T-helper 2 cell treated with Interferon-gamma antibody and Interleukin-4, amounts not matched to agents 5 μg/mL and 100 μg/mL, for 36 hours (primary cell): ENCODE measurements around the gene ZNF77.
A peak's percentile ranks its signal among the peaks of the same experiment; 100 is the strongest.
"Not testable (repeated sequence)": the region's sequence is repeated elsewhere in the genome, so short reads cannot be mapped to it uniquely, and the experiment has no call there.

Experiments
- DNase-seq: peaks from one replicate; pipeline ENCODE4 v3.0.0; 2021; ENCODE audit warnings: low spot score
- H3K27ac Mint-ChIP-seq: one replicate; pipeline ENCODE4 v1.8.0; 2021; ENCODE audit warnings: mild to moderate bottlenecking, mixed read lengths
- H3K27me3 Mint-ChIP-seq: one replicate; pipeline ENCODE4 v1.8.0; 2021; ENCODE audit warnings: low read depth, mixed read lengths
- H3K36me3 Mint-ChIP-seq: one replicate; pipeline ENCODE4 v1.8.0; 2021; ENCODE audit warnings: low read depth, mixed read lengths
- H3K4me1 Mint-ChIP-seq: one replicate; pipeline ENCODE4 v1.8.0; 2021; ENCODE audit warnings: low read depth, mixed read lengths
- H3K4me3 Mint-ChIP-seq: one replicate; pipeline ENCODE4 v1.8.0; 2022; ENCODE audit warnings: mild to moderate bottlenecking, moderate library complexity, mixed read lengths
- H3K9me3 Mint-ChIP-seq: one replicate; pipeline ENCODE4 v1.8.0; 2021; ENCODE audit warnings: mixed read lengths

Gene ZNF77

GRCh38 chr19:2960120-2960519, 15.3 kb upstream of the ZNF77 start:
- H3K27me3 Mint-ChIP-seq, result peaks cover 2% of the 10 kb centered on the region
- peaks cover 2% of the 10 kb centered on the region for H3K4me1 Mint-ChIP-seq
- no peak overlapping the region for H3K4me3 Mint-ChIP-seq
- no peak for DNase-seq
- H3K36me3 Mint-ChIP-seq, result no peaks in the 10 kb centered on the region
- no peaks in the 10 kb centered on the region for H3K9me3 Mint-ChIP-seq
- H3K27ac Mint-ChIP-seq, result no peak overlapping the region

GRCh38 chr19:2957160-2957559, 12.4 kb upstream of the ZNF77 start:
- Mint-ChIP-seq H3K9me3 (no peaks in the 10 kb centered on the region), H3K4me3 (no peak overlapping the region), H3K27me3 (peaks cover 2% of the 10 kb centered on the region), H3K27ac (no peak overlapping the region), H3K4me1 (peaks cover 3% of the 10 kb centered on the region), H3K36me3 (no peaks in the 10 kb centered on the region)
- DNase-seq, result no peak

GRCh38 chr19:2952953-2953481, 8.2 kb upstream of the ZNF77 start:
- H3K4me3 Mint-ChIP-seq, result no peak overlapping the region
- no peak overlapping the region for H3K27ac Mint-ChIP-seq
- no peaks in the 10 kb centered on the region for H3K27me3 Mint-ChIP-seq
- peaks cover 13% of the 10 kb centered on the region for H3K36me3 Mint-ChIP-seq
- DNase-seq, result no peak
- peaks cover 16% of the 10 kb centered on the region for H3K4me1 Mint-ChIP-seq
- no peaks in the 10 kb centered on the region for H3K9me3 Mint-ChIP-seq

GRCh38 chr19:2950286-2951124, 5.7 kb upstream of the ZNF77 start:
- Mint-ChIP-seq H3K36me3 (peaks cover 15% of the 10 kb centered on the region), H3K4me1 (peaks cover 23% of the 10 kb centered on the region), H3K9me3 (no peaks in the 10 kb centered on the region), H3K27ac (peak overlapping the region; percentile 94), H3K4me3 (peak overlapping the region; percentile 96), H3K27me3 (no peaks in the 10 kb centered on the region)
- peak; percentile 99 for DNase-seq

GRCh38 chr19:2949939-2950285, 5.1 kb upstream of the ZNF77 start:
- Mint-ChIP-seq H3K9me3 (no peaks in the 10 kb centered on the region), H3K27ac (peak overlapping the region; percentile 94), H3K36me3 (peaks cover 15% of the 10 kb centered on the region), H3K27me3 (no peaks in the 10 kb centered on the region), H3K4me1 (peaks cover 24% of the 10 kb centered on the region), H3K4me3 (peak overlapping the region; percentile 96)
- no peak for DNase-seq

- no peak for DNase-seq
- peaks cover 33% of the 10 kb centered on the region for H3K4me1 Mint-ChIP-seq
- no peaks in the 10 kb centered on the region for H3K9me3 Mint-ChIP-seq
- peaks cover 16% of the 10 kb centered on the region for H3K36me3 Mint-ChIP-seq
- peak overlapping the region; percentile 98 for H3K27ac Mint-ChIP-seq
- H3K27me3 Mint-ChIP-seq, result no peaks in the 10 kb centered on the region
- H3K4me3 Mint-ChIP-seq, result peak overlapping the region; percentile 95
These were observed 909 bp upstream of the ZNF77 start for GRCh38 chr19:2945575-2946184.

- Mint-ChIP-seq H3K36me3 (peaks cover 14% of the 10 kb centered on the region), H3K27ac (peak overlapping the region; percentile 78), H3K4me1 (peaks cover 24% of the 10 kb centered on the region), H3K27me3 (no peaks in the 10 kb centered on the region), H3K9me3 (no peaks in the 10 kb centered on the region), H3K4me3 (peak overlapping the region; percentile 95)
- no peak for DNase-seq
These were observed 382 bp downstream of the ZNF77 start for GRCh38 chr19:2944403-2944774.

- peak overlapping the region; percentile 13 for H3K4me3 Mint-ChIP-seq
- no peaks in the 10 kb centered on the region for H3K9me3 Mint-ChIP-seq
- peaks cover 17% of the 10 kb centered on the region for H3K36me3 Mint-ChIP-seq
- H3K27ac Mint-ChIP-seq, result no peak overlapping the region
- no peaks in the 10 kb centered on the region for H3K27me3 Mint-ChIP-seq
- no peak for DNase-seq
- peaks cover 18% of the 10 kb centered on the region for H3K4me1 Mint-ChIP-seq
These were observed 1.7 kb downstream of the ZNF77 start for GRCh38 chr19:2942928-2943640.

- H3K4me1 Mint-ChIP-seq, DNase-seq, H3K27ac Mint-ChIP-seq, H3K27me3 Mint-ChIP-seq, H3K4me3 Mint-ChIP-seq: not testable (repeated sequence)
- peaks cover 64% of the 10 kb centered on the region for H3K36me3 Mint-ChIP-seq
- H3K9me3 Mint-ChIP-seq, result peaks cover 38% of the 10 kb centered on the region
These were observed 8.9 kb downstream of the ZNF77 start for GRCh38 chr19:2935863-2936262.

- Mint-ChIP-seq H3K4me3 (no peak overlapping the region), H3K9me3 (peaks cover 43% of the 10 kb centered on the region), H3K4me1 (no peaks in the 10 kb centered on the region), H3K27me3 (no peaks in the 10 kb centered on the region), H3K36me3 (peaks cover 57% of the 10 kb centered on the region), H3K27ac (no peak overlapping the region)
- no peak for DNase-seq
These were observed 11.3 kb downstream of the ZNF77 start for GRCh38 chr19:2933490-2933910.

GRCh38 chr19:2927032-2927430, 17.7 kb downstream of the ZNF77 start:
- DNase-seq, result no peak
- Mint-ChIP-seq H3K36me3 (peaks cover 12% of the 10 kb centered on the region), H3K4me1 (no peaks in the 10 kb centered on the region), H3K4me3 (no peak overlapping the region), H3K27ac (no peak overlapping the region), H3K27me3 (no peaks in the 10 kb centered on the region), H3K9me3 (peaks cover 20% of the 10 kb centered on the region)

- no peak overlapping the region for H3K27ac Mint-ChIP-seq
- H3K9me3 Mint-ChIP-seq, result peaks cover 17% of the 10 kb centered on the region
- no peaks in the 10 kb centered on the region for H3K4me1 Mint-ChIP-seq
- no peak overlapping the region for H3K4me3 Mint-ChIP-seq
- H3K27me3 Mint-ChIP-seq, result no peaks in the 10 kb centered on the region
- H3K36me3 Mint-ChIP-seq, result peaks cover 11% of the 10 kb centered on the region
- no peak for DNase-seq
These were observed 18.3 kb downstream of the ZNF77 start for GRCh38 chr19:2926341-2927031.

GRCh38 chr19:2923510-2923909, 21.3 kb downstream of the ZNF77 start:
- Mint-ChIP-seq H3K36me3 (peaks cover 11% of the 10 kb centered on the region), H3K4me3 (no peak overlapping the region), H3K4me1 (no peaks in the 10 kb centered on the region), H3K27ac (no peak overlapping the region), H3K9me3 (peaks cover 14% of the 10 kb centered on the region), H3K27me3 (no peaks in the 10 kb centered on the region)
- DNase-seq, result no peak
